NCI-H82 (cell line): ENCODE data around the gene TPSD1.
"Not testable (repeated sequence)": the region's sequence is repeated elsewhere in the genome, so short reads cannot be mapped to it uniquely, and the experiment has no call there.

ENCODE experiments used
- DNase-seq: peaks from one replicate; lab custom pipeline; 2025; lab: John Stamatoyannopoulos, UW

The TPSD1 gene

GRCh38 chr16:1241081-1241480 is 14.8 kb upstream of the TPSD1 start:
- not testable (repeated sequence) for DNase-seq

- not testable (repeated sequence) for DNase-seq
These were observed 12.5 kb upstream of the TPSD1 start for GRCh38 chr16:1243363-1243762.

GRCh38 chr16:1243907-1244850 is 11.7 kb upstream of the TPSD1 start:
- DNase-seq, result not testable (repeated sequence)

- DNase-seq, result no peak
These were observed 11.0 kb upstream of the TPSD1 start for GRCh38 chr16:1244881-1245280.

- DNase-seq, result no peak
These were observed 10.3 kb upstream of the TPSD1 start for GRCh38 chr16:1245452-1246020.

GRCh38 chr16:1247903-1248537 is 7.8 kb upstream of the TPSD1 start:
- not testable (repeated sequence) for DNase-seq

- not testable (repeated sequence) for DNase-seq
These were observed 6.7 kb upstream of the TPSD1 start for GRCh38 chr16:1249031-1249755.

- not testable (repeated sequence) for DNase-seq
These were observed 2.0 kb upstream of the TPSD1 start for GRCh38 chr16:1253701-1254364.

GRCh38 chr16:1254821-1255220 is 1.0 kb upstream of the TPSD1 start:
- DNase-seq, result not testable (repeated sequence)

- DNase-seq, result not testable (repeated sequence)
These were observed 516 bp downstream of the TPSD1 start for GRCh38 chr16:1256296-1256873.

GRCh38 chr16:1256874-1257322 is 1.0 kb downstream of the TPSD1 start:
- DNase-seq, result no peak

- no peak for DNase-seq
These were observed 1.8 kb downstream of the TPSD1 start for GRCh38 chr16:1257561-1258224.

GRCh38 chr16:1258225-1258600 is 2.3 kb downstream of the TPSD1 start:
- DNase-seq, result no peak

- no peak for DNase-seq
These were observed 3.3 kb downstream of the TPSD1 start for GRCh38 chr16:1258906-1259759.

GRCh38 chr16:1259760-1260068 is 3.8 kb downstream of the TPSD1 start:
- DNase-seq, result no peak

- no peak for DNase-seq
These were observed 4.3 kb downstream of the TPSD1 start for GRCh38 chr16:1260101-1260680.

- peak; percentile 29 for DNase-seq
These were observed 5.4 kb downstream of the TPSD1 start for GRCh38 chr16:1261131-1261892.

- no peak for DNase-seq
These were observed 6.5 kb downstream of the TPSD1 start for GRCh38 chr16:1262210-1262845.
